IMR-90 (cell line): ENCODE measurements around the gene SREK1. TPM values are rescaled to one million over a fixed set of nuclear protein-coding genes. Genes with fewer than 3 reads are reported as not detected.

Experiments
- ATAC-seq: fragments of 200-7000 bp; cut with Tn5 transposase; 2 replicates; pipeline ENCODE4 v1.9.1; 2020; ENCODE audit warnings: low read depth, mild to moderate bottlenecking, moderate library complexity
- BruUV-seq: library from RNA; stranded (reverse); fragments of 400-500 nt; replicated peaks from 2 replicates; lab custom pipeline; 2021; lab: Mats Ljungman, UMichigan
- CTCF ChIA-PET: fragments of 300-600 bp; formaldehyde crosslinking; extraction: SDS; loops from one replicate; lab custom pipeline; 2021; ENCODE audit warnings: antibody characterized with exemption; lab: Yijun Ruan, JAX
- POLR2A ChIA-PET: fragments of 300-600 bp; sonication (Branson Sonifier 250); formaldehyde crosslinking; loops from one replicate; lab custom pipeline; 2022; ENCODE audit warnings: antibody characterized with exemption; ENCODE audit not compliant: unreplicated experiment; lab: Charles Lee
- DNase-seq: peaks from one replicate; pipeline ENCODE4 v3.0.0; 2013
- H2AFZ ChIP-seq: replicated peaks from 2 replicates; pipeline ENCODE3; 2013; ENCODE audit warnings: low read length, mild to moderate bottlenecking; ENCODE audit not compliant: poor library complexity
- H2AK5ac ChIP-seq: 2 replicates; pipeline ENCODE4 v1.6.1; 2013; ENCODE audit warnings: low read depth, low read length, inconsistent platforms
- H2AK9ac ChIP-seq: replicated peaks from 2 replicates; pipeline ENCODE3; 2013; ENCODE audit warnings: mild to moderate bottlenecking, low read depth, low read length, moderate library complexity; ENCODE audit not compliant: poor library complexity
- H2BK120ac ChIP-seq: 2 replicates; pipeline ENCODE4 v1.6.1; 2013; ENCODE audit warnings: low read depth, low read length, inconsistent platforms
- H2BK15ac ChIP-seq: 3 replicates; pipeline ENCODE4 v1.6.1; 2013; ENCODE audit warnings: low read depth, low read length, inconsistent platforms
- H2BK20ac ChIP-seq: 2 replicates; pipeline ENCODE4 v1.6.1; 2013; ENCODE audit warnings: low read depth, mild to moderate bottlenecking, inconsistent platforms, low read length, moderate library complexity
- H2BK5ac ChIP-seq: 2 replicates; pipeline ENCODE4 v1.6.1; 2013; ENCODE audit warnings: mild to moderate bottlenecking, low read depth, low read length, inconsistent platforms; ENCODE audit not compliant: poor library complexity, severe bottlenecking
- H3K14ac ChIP-seq: replicated peaks from 2 replicates; pipeline ENCODE4 v1.6.1; 2013; ENCODE audit warnings: low read depth, low read length, inconsistent platforms
- H3K18ac ChIP-seq: 2 replicates; pipeline ENCODE4 v1.6.1; 2013; ENCODE audit warnings: low read depth, low read length, control low read depth
- H3K23ac ChIP-seq: 2 replicates; pipeline ENCODE4 v1.6.1; 2013; ENCODE audit warnings: low read depth, low read length, inconsistent platforms
- H3K27ac ChIP-seq: 2 replicates; pipeline ENCODE4 v1.5.1; 2013; ENCODE audit warnings: mild to moderate bottlenecking, control low read depth, low read length; ENCODE audit not compliant: insufficient read depth
- H3K27me3 ChIP-seq: 2 replicates; pipeline ENCODE4 v1.6.1; 2013; ENCODE audit warnings: low read length; ENCODE audit not compliant: control insufficient read depth, insufficient read depth
- H3K36me3 ChIP-seq: 2 replicates; pipeline ENCODE4 v1.6.1; 2013; ENCODE audit warnings: low read length, mixed read lengths; ENCODE audit not compliant: control insufficient read depth, insufficient read depth
- H3K4ac ChIP-seq: 2 replicates; pipeline ENCODE4 v1.6.1; 2013; ENCODE audit warnings: low read depth, low read length, inconsistent platforms
- H3K4me1 ChIP-seq: 2 replicates; pipeline ENCODE4 v1.6.1; 2013; ENCODE audit warnings: low read length, mixed read lengths; ENCODE audit not compliant: control insufficient read depth, insufficient read depth
- H3K4me2 ChIP-seq: 2 replicates; pipeline ENCODE4 v1.6.1; 2013; ENCODE audit warnings: low read depth, mild to moderate bottlenecking, control low read depth, low read length, moderate library complexity
- H3K4me3 ChIP-seq: 2 replicates; pipeline ENCODE4 v1.5.1; 2013; ENCODE audit warnings: low read depth, mild to moderate bottlenecking, control low read depth, low read length, moderate library complexity; ENCODE audit not compliant: insufficient read depth
- H3K56ac ChIP-seq: 2 replicates; pipeline ENCODE4 v1.6.1; 2013; ENCODE audit warnings: low read length, inconsistent platforms; ENCODE audit not compliant: insufficient read depth; ENCODE audit errors: extremely low read depth
- H3K79me1 ChIP-seq, 2 experiments: 2 replicates each; pipeline ENCODE4 v1.6.1; 2013; ENCODE audit warnings: low read length in 2 of 2, inconsistent platforms in 1 of 2, low read depth in 1 of 2
- H3K9ac ChIP-seq: 2 replicates; pipeline ENCODE4 v1.6.1; 2013; ENCODE audit warnings: low read depth, low read length, control low read depth
- H3K9me1 ChIP-seq: 2 replicates; pipeline ENCODE4 v1.6.1; 2013; ENCODE audit warnings: low read length, inconsistent platforms; ENCODE audit not compliant: insufficient read depth
- H3K9me3 ChIP-seq: 2 replicates; pipeline ENCODE4 v1.6.1; 2013; ENCODE audit warnings: low read length; ENCODE audit not compliant: control insufficient read depth, insufficient read depth
- H4K20me1 ChIP-seq: 2 replicates; pipeline ENCODE4 v1.6.1; 2013; ENCODE audit warnings: low read length, inconsistent platforms; ENCODE audit not compliant: insufficient read depth
- H4K5ac ChIP-seq: 2 replicates; pipeline ENCODE4 v1.6.1; 2013; ENCODE audit warnings: mild to moderate bottlenecking, low read depth, low read length, control low read depth
- H4K8ac ChIP-seq, 2 experiments: 2 replicates each; pipeline ENCODE4 v1.6.1; 2013; ENCODE audit warnings: low read depth in 2 of 2, low read length in 2 of 2, control low read depth in 1 of 2, inconsistent platforms in 1 of 2
- H4K91ac ChIP-seq: 2 replicates; pipeline ENCODE4 v1.6.1; 2013; ENCODE audit warnings: low read depth, low read length, inconsistent platforms; ENCODE audit not compliant: insufficient read depth
- CEBPB ChIP-seq: IDR thresholded peaks from 2 replicates; pipeline ENCODE4 v1.6.1; 2012; ENCODE audit warnings: low read depth, low read length, improper control_type of control experiment
- POLR2A ChIP-seq: IDR thresholded peaks from 2 replicates; pipeline ENCODE4 v1.6.1; 2012; ENCODE audit warnings: mild to moderate bottlenecking, low read depth, low read length
- RAD21 ChIP-seq: IDR thresholded peaks from 2 replicates; pipeline ENCODE4 v1.6.1; 2012; ENCODE audit warnings: low read length, improper control_type of control experiment
- SMC3 ChIP-seq: fragments of 150-350 bp; IDR thresholded peaks from 2 replicates; pipeline ENCODE4 v1.6.1; 2016; ENCODE audit warnings: low read depth, mild to moderate bottlenecking, antibody characterized with exemption, low read length, moderate library complexity
- WGBS, 2 experiments: methylation state at CpG; one replicate each; pipeline versions ENCODE4 v1.1.5 to v1.1.7; 2013; ENCODE audit warnings: missing lambda C conversion rate in 2 of 2; ENCODE audit not compliant: insufficient read length in 1 of 2; ENCODE audit errors: extremely low coverage in 2 of 2; 5-methylcytosine and 5-hydroxymethylcytosine counted together
- dilution Hi-C: fragments of 300-500 bp; cut with HindIII; formaldehyde crosslinking; loops from one replicate; pipeline ENCODE4 v1.14.3; 2018; ENCODE audit warnings: low sequenced_read_pairs; ENCODE audit not compliant: unreplicated experiment
- in situ Hi-C: fragments of 300-500 bp; cut with MboI; formaldehyde crosslinking; loops from 3 replicates; pipeline ENCODE4 v1.14.3; 2019; ENCODE audit warnings: low sequenced_read_pairs, inconsistent platforms, mixed read lengths
- intact Hi-C: fragments of 100-400 bp; cut with micrococcal nuclease; formaldehyde crosslinking; loops from 2 replicates; pipeline ENCODE4 v1.10.0; 2022
- polyA plus RNA-seq, 3 experiments: library from polyadenylated mRNA; depleted of rRNA; stranded (reverse); fragments of >200 nt; gene quantifications; 2 replicates each; pipeline ENCODE4 v1.2.3, GENCODE V29; 2012; ENCODE audit warnings: low replicate concordance in 1 of 3
- total RNA-seq: library from RNA; depleted of rRNA; stranded (reverse); fragments of >200 nt; gene quantifications from 2 replicates; pipeline ENCODE4 v1.2.3, GENCODE V29; 2012

Gene SREK1
- total and polyA plus RNA-seq, 2 of the 4 experiments (the other 2 are of a cell fraction): 23.0 to 36.2 TPM

DNA sequence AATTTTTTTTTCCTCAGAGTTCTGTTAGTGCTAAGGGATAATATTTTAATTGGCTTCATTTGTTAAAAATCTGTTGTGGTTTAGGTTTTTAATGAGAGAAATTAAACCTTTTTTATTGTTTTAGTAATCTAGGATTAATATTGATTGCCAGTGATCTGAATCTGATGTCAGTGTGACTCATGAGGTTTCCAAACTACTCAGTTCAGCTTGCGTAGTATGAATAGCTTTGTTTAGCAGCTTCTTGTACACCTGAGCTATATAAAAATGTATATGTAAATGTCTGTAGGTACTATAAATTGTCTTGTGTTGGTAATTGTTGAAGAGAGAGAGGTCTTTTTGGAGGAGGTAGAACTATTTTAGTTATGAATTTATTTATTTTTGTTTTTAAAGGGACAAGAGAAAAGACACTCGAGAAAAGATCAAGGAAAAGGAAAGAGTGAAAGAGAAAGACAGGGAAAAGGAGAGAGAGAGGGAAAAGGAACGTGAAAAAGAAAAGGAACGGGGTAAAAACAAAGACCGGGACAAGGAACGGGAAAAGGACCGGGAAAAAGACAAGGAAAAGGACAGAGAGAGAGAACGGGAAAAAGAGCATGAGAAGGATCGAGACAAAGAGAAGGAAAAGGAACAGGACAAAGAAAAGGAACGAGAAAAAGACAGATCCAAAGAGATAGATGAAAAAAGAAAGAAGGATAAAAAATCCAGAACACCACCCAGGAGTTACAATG lies 26.3 kb downstream of the SREK1 start:
- Histone ChIP-seq H3K9me1 (no peaks in the 10 kb centered on the region), H2AK9ac (no peak overlapping the region), H3K9me3 (no peaks in the 10 kb centered on the region), H3K79me1 (peaks cover 18% of the 10 kb centered on the region in 2 experiments), H3K36me3 (peaks cover 8% of the 10 kb centered on the region), H2AFZ (no peak overlapping the region), H2AK5ac (no peak overlapping the region), H3K4me2 (no peak overlapping the region), H3K14ac (no peak overlapping the region), H4K91ac (no peak overlapping the region), H3K4me1 (no peaks in the 10 kb centered on the region), H3K23ac (no peak overlapping the region), H3K18ac (no peak overlapping the region), H3K4me3 (no peak overlapping the region), H2BK5ac (no peak overlapping the region), H4K5ac (no peak overlapping the region), H3K9ac (no peak overlapping the region), H3K4ac (no peak overlapping the region), H3K27me3 (no peaks in the 10 kb centered on the region), H4K8ac (no peak overlapping the region), H3K56ac (no peak overlapping the region), H4K20me1 (no peaks in the 10 kb centered on the region), H2BK15ac (no peak overlapping the region), H3K27ac (no peak overlapping the region), H2BK120ac (no peak overlapping the region), H2BK20ac (no peak overlapping the region)
- dilution Hi-C loops: no loop called here
- POLR2A ChIA-PET: no interaction called here
- no peak for DNase-seq
- intact Hi-C loops: no loop called here
- 92% methylated on average over 7 of the region's 10 CpGs; no CpG with 5 or more reads in 1 of the 2 experiments for WGBS, 2 experiments
- CTCF ChIA-PET: interaction anchor here (1.0 to 1.7 kb wide), 3 partner anchors 9 to 32 kb away, joined by 3 to 8 read pairs (median 4); no protein-coding TSS in a partner anchor
- TF ChIP-seq POLR2A: no peak
- no peak for TF ChIP-seq RAD21
- no peak for TF ChIP-seq SMC3
- no peak for TF ChIP-seq CEBPB
- ATAC-seq: no peak
- in situ Hi-C loops: no loop called here
- TSS peak; percentile 34 for BruUV-seq
